ENCODE measurements around the gene NAV3. TPM values are rescaled to one million over a fixed set of nuclear protein-coding genes. Genes with fewer than 3 reads are reported as not detected.
A peak's percentile ranks its signal among the peaks of the same experiment; 100 is the strongest.

The NAV3 gene
- total and polyA plus RNA-seq, 2 of the 4 experiments (the other 2 are of a cell fraction), result 25.5 to 106 TPM

DNA sequence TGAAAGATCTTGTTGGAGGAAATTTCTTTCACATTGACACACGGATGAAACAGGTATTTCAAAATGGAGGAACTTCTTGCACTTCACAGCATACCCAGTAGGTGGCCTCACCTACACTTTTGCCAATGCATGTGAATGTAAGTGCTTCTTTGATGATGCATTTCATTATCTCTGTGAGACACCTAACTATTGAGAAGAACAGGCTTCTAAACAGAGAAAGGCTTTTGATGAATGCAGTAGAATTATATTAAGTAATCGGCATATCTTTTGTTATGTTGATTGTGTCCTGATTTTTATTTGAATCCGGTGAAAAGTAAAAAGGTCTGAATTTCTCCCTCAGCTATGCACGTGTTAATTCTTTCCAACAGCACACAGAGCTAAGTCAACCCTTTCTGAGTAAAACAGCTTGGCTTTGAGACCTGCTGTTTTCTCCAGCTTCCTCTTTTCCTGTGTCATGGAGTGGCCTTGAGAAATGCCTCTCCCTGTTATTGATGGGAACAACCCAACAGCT, 399.0 kb downstream of the NAV3 start:
- H2BK120ac ChIP-seq (ENCODE audit: low read depth, low read length), result no peak overlapping the region
- H3K4me3 ChIP-seq (ENCODE audit: insufficient read depth, low read depth, low read length), result no peak overlapping the region
- H2BK5ac ChIP-seq (ENCODE audit: low read depth, low read length, poor library complexity, severe bottlenecking), result no peak overlapping the region
- H2AK9ac ChIP-seq (replicated peaks; ENCODE audit: low read depth, low read length, poor library complexity), result no peak overlapping the region
- no peaks in the 10 kb centered on the region for H3K79me1 ChIP-seq (ENCODE audit: low read depth in 1 of 2, low read length in 2 of 2)
- no peak overlapping the region for H3K56ac ChIP-seq (ENCODE audit: extremely low read depth, insufficient read depth, low read length)
- no peak for TF ChIP-seq MAFK (IDR thresholded peaks at IDR 0.05; ENCODE audit: low read depth, low read length)
- TF ChIP-seq, protein P1, sequence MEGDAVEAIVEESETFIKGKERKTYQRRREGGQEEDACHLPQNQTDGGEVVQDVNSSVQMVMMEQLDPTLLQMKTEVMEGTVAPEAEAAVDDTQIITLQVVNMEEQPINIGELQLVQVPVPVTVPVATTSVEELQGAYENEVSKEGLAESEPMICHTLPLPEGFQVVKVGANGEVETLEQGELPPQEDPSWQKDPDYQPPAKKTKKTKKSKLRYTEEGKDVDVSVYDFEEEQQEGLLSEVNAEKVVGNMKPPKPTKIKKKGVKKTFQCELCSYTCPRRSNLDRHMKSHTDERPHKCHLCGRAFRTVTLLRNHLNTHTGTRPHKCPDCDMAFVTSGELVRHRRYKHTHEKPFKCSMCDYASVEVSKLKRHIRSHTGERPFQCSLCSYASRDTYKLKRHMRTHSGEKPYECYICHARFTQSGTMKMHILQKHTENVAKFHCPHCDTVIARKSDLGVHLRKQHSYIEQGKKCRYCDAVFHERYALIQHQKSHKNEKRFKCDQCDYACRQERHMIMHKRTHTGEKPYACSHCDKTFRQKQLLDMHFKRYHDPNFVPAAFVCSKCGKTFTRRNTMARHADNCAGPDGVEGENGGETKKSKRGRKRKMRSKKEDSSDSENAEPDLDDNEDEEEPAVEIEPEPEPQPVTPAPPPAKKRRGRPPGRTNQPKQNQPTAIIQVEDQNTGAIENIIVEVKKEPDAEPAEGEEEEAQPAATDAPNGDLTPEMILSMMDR (conservative IDR thresholded peaks at IDR 0.05; ENCODE audit: low read depth, low read length), result peak; percentile 59
- no peak for TF ChIP-seq USF2 (IDR thresholded peaks at IDR 0.05; ENCODE audit: low read depth, low read length)
- TF ChIP-seq RAD21 (IDR thresholded peaks at IDR 0.05; ENCODE audit: low read length), result peak; percentile 59
- no peak for TF ChIP-seq RFX5 (IDR thresholded peaks at IDR 0.05; ENCODE audit: low read depth, low read length)
- peak; percentile 41 for TF ChIP-seq SMC3 (IDR thresholded peaks at IDR 0.05; ENCODE audit: low read depth, low read length)
- TF ChIP-seq BHLHE40 (IDR thresholded peaks at IDR 0.05; ENCODE audit: low read depth, low read length), result no peak
- no peak for TF ChIP-seq RCOR1 (IDR thresholded peaks at IDR 0.05; ENCODE audit: insufficient replicate concordance, low read length)
- TF ChIP-seq, protein P2, sequence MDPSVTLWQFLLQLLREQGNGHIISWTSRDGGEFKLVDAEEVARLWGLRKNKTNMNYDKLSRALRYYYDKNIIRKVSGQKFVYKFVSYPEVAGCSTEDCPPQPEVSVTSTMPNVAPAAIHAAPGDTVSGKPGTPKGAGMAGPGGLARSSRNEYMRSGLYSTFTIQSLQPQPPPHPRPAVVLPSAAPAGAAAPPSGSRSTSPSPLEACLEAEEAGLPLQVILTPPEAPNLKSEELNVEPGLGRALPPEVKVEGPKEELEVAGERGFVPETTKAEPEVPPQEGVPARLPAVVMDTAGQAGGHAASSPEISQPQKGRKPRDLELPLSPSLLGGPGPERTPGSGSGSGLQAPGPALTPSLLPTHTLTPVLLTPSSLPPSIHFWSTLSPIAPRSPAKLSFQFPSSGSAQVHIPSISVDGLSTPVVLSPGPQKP (IDR thresholded peaks at IDR 0.05; ENCODE audit: borderline replicate concordance, low read depth, low read length), result no peak
- intact Hi-C loops (cut with micrococcal nuclease), result loop anchor here (5.0 kb wide), 1 partner anchor 943 kb away; no protein-coding TSS in a partner anchor
- no peak overlapping the region for H2BK15ac ChIP-seq (ENCODE audit: low read depth, low read length)
- ATAC-seq (ENCODE audit: low read depth), result peak; percentile 66
- 100% methylated on average over 1 of the region's 4 CpGs; no CpG with 5 or more reads in 1 of the 2 experiments for WGBS, 2 experiments (ENCODE audit: extremely low coverage in 2 of 2, insufficient read length in 1 of 2)
- no peak overlapping the region for H4K91ac ChIP-seq (ENCODE audit: insufficient read depth, low read depth, low read length)
- no peak overlapping the region for H2AK5ac ChIP-seq (ENCODE audit: low read depth, low read length)
- no TSS peak for BruUV-seq (replicated peaks)
- dilution Hi-C loops (cut with HindIII; ENCODE audit: low sequenced_read_pairs, unreplicated experiment), result no loop called here
- no peak overlapping the region for H4K5ac ChIP-seq (ENCODE audit: low read depth, low read length)
- ChIA-PET CTCF (interaction anchor here (1.0 to 1.5 kb wide), 2 partner anchors 9 to 241 kb away, joined by 3 to 5 read pairs; no protein-coding TSS in a partner anchor), POLR2A (ENCODE audit: unreplicated experiment) (no interaction called here)
- no peak overlapping the region for H4K8ac ChIP-seq (ENCODE audit: low read depth in 2 of 2, low read length in 2 of 2)
- no peak overlapping the region for H3K23ac ChIP-seq (ENCODE audit: low read depth, low read length)
- H3K14ac ChIP-seq (replicated peaks; ENCODE audit: low read depth, low read length), result no peak overlapping the region
- H4K20me1 ChIP-seq (ENCODE audit: insufficient read depth, low read length), result no peaks in the 10 kb centered on the region
- H3K4me2 ChIP-seq (ENCODE audit: low read depth, low read length), result no peak overlapping the region
- H2AFZ ChIP-seq (replicated peaks; ENCODE audit: low read length, poor library complexity), result no peak overlapping the region
- no peak overlapping the region for H3K27ac ChIP-seq (ENCODE audit: insufficient read depth, low read length)
- H3K36me3 ChIP-seq (ENCODE audit: control insufficient read depth, insufficient read depth, low read length), result no peaks in the 10 kb centered on the region
- H3K9ac ChIP-seq (ENCODE audit: low read depth, low read length), result no peak overlapping the region
- H3K4ac ChIP-seq (ENCODE audit: low read depth, low read length), result no peak overlapping the region
- H3K4me1 ChIP-seq (ENCODE audit: control insufficient read depth, insufficient read depth, low read length), result no peaks in the 10 kb centered on the region
- H3K27me3 ChIP-seq (ENCODE audit: control insufficient read depth, insufficient read depth, low read length), result no peaks in the 10 kb centered on the region
- no peak overlapping the region for H3K18ac ChIP-seq (ENCODE audit: low read depth, low read length)
- H3K9me1 ChIP-seq (ENCODE audit: insufficient read depth, low read length), result no peaks in the 10 kb centered on the region
- DNase-seq, result peak; percentile 52
- H2BK20ac ChIP-seq (ENCODE audit: low read depth, low read length), result no peak overlapping the region
- peaks cover 4% of the 10 kb centered on the region for H3K9me3 ChIP-seq (ENCODE audit: control insufficient read depth, insufficient read depth, low read length)
- in situ Hi-C loops (cut with MboI; ENCODE audit: low sequenced_read_pairs), result no loop called here

All from IMR-90 (cell line).